Skin of body (tissue), 2 donors: ENCODE data around the gene POU2AF3. TPM values are rescaled to one million over a fixed set of nuclear protein-coding genes. Genes with fewer than 3 reads are reported as not detected.

Experiments
- DNase-seq: peaks from one replicate; lab custom pipeline; 2025; lab: John Stamatoyannopoulos, UW
- total RNA-seq: library from RNA; depleted of rRNA; stranded (reverse); fragments of >200 nt; gene quantifications from one replicate; pipeline ENCODE4 v1.2.3, GENCODE V29; 2014

POU2AF3 gene
- total RNA-seq, 1 donor from 2014 or later, result 1.4 TPM

GRCh38 chr11:111327908-111328624, 29.7 kb downstream of the POU2AF3 start:
- no peak for DNase-seq

- no peak for DNase-seq
Observed at GRCh38 chr11:111329306-111330204, 31.2 kb downstream of the POU2AF3 start.

DNA sequence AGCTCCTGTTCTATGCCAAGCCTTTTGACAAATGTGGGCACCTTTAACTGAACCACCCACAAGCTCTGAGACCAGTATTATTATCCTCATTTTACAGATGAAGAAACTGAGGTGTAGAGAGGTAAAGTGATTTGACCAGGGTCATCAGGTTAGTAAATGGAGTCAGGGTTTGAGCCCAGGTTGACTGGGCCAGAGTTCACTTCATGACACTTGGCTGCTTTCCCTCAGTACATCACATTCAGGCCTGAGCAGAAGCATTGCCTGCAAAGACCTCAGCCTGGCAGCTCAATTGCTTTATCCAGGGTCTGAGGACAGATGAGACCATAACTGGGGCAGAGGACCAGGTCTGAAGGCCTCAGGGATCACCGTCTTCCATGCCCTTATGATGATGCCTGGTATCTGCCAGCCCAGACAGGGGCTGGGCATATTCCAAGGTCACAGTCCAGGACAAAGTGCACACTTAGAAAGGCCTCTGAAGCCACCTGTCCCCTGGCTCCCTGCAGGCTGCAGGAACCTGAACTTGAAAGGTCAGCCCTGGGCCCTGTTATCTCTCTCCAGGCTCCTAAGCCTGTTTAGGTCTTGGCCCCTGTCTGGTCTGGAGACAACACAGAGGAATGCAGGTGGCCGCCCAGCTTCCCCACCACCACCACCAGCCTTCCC, 32.0 kb downstream of the POU2AF3 start:
- DNase-seq, result no peak

- no peak for DNase-seq
Observed at GRCh38 chr11:111331711-111332479, 33.5 kb downstream of the POU2AF3 start.

- DNase-seq, result no peak
Observed at GRCh38 chr11:111334532-111335502, 36.5 kb downstream of the POU2AF3 start.

DNA sequence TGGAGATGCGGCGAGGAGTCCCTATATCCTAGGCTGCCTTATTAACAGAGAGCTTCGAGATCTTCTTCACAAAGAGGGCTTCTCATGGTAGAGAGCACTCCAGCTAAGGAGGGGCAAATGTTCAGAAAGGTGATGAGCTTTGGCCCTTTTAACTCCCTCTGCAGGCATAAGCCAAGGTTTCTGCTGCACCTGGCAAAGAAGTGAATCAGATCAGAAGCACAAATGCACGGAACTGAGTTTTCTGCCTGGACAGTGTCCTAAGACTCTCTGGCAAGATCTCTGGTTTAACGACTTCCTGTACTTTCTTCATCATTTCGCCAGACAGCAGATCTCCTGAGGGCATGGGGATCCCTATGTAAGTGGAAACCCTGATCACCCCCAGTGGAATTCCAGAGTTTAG, 37.2 kb downstream of the POU2AF3 start:
- no peak for DNase-seq

GRCh38 chr11:111336062-111336461, 37.7 kb downstream of the POU2AF3 start:
- no peak for DNase-seq

DNA sequence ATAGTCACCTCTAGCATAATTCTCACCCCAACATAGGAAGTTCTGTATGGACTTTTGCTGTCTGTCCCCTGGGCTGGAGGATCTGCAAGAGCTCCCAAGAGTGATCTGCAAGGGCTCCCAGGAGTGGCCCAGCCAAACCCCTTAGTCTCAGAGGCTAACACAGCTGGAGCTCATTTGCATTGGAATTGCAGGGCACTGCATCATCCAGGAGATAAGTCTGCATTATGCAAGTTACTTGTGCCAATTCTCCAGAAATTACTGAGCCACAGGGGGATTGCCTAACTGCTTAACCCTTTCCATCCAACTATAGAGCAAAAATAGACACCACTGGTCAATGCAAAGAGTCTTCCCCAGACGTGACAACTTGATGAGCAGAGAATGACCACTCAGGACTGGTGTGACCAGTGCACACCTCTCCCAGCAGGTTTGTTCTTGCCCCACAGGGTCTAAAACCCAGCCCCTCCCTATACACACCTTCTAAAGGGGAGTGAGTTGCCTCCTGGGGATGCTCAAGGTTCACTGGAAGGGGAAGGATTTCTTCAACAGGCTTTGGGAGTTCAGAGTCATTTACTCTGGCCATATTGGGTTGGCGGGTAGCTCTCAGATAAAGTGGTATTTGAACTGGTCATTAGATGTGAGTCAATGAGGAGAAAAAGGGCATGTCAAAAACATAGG, 38.4 kb downstream of the POU2AF3 start:
- no peak for DNase-seq

- no peak for DNase-seq
Observed at GRCh38 chr11:111339758-111340388, 41.5 kb downstream of the POU2AF3 start.

GRCh38 chr11:111342329-111342728, 44.0 kb downstream of the POU2AF3 start:
- no peak for DNase-seq

GRCh38 chr11:111344032-111344431, 45.7 kb downstream of the POU2AF3 start:
- peak; percentile 31 for DNase-seq

GRCh38 chr11:111347002-111347722, 48.8 kb downstream of the POU2AF3 start:
- no peak for DNase-seq

GRCh38 chr11:111347723-111348115, 49.4 kb downstream of the POU2AF3 start:
- DNase-seq, result no peak

GRCh38 chr11:111348147-111348546, 49.8 kb downstream of the POU2AF3 start:
- no peak for DNase-seq

- no peak for DNase-seq
Observed at GRCh38 chr11:111349191-111349695, 50.9 kb downstream of the POU2AF3 start.

DNA sequence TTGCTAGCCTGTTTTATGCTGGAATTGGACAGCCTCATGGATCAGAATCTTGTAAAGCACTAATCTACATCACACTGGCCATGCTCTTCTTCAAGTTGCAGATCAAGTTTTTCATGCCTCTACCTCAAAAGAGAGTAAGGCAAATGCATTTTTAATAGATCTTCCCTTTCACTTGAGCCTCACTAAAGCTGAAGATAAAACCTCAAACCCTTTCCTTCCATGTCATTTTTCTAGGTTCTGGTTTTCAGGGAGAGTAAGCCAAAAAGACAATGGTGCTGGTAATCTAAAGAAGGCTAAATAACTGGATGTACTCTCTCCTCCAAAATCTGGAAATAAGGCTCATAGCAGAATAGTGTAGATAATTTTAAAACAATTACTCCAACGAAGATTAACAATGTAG, 52.5 kb downstream of the POU2AF3 start:
- no peak for DNase-seq

- DNase-seq, result no peak
Observed at GRCh38 chr11:111351374-111352055, 53.2 kb downstream of the POU2AF3 start.
